ENCODE measurements around the gene SLC12A8. TPM values are rescaled to one million over a fixed set of nuclear protein-coding genes. Genes with fewer than 3 reads are reported as not detected.

The SLC12A8 gene
- total RNA-seq, 2 donors from 2014 or later: 20.7 to 33.7 TPM

DNA sequence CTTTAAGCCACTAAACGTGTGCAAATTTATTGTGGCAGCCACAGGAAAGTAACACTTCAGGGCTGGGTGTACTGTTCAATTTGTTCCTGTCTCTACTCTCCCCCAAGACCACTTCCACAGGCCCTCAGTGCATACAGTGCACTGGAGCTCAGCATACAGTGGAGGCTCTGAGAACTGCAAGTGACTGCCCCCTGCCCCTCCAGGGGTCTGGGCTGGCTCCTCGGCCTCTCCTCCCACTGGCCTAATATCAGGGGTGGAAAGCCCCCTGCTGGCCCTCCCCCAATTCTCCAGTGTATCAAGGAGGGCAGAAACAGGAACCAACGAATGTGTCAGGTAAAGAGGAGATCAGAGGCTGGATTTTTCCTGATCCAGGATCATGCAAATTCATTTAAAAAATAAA is 136.8 kb downstream of the SLC12A8 start:
- H3K36me3 ChIP-seq: no peaks in the 10 kb centered on the region
- H3K9me3 ChIP-seq: no peaks in the 10 kb centered on the region
- H3K4me3 ChIP-seq: no peak overlapping the region
- no peak for DNase-seq
- TF ChIP-seq, protein P1, sequence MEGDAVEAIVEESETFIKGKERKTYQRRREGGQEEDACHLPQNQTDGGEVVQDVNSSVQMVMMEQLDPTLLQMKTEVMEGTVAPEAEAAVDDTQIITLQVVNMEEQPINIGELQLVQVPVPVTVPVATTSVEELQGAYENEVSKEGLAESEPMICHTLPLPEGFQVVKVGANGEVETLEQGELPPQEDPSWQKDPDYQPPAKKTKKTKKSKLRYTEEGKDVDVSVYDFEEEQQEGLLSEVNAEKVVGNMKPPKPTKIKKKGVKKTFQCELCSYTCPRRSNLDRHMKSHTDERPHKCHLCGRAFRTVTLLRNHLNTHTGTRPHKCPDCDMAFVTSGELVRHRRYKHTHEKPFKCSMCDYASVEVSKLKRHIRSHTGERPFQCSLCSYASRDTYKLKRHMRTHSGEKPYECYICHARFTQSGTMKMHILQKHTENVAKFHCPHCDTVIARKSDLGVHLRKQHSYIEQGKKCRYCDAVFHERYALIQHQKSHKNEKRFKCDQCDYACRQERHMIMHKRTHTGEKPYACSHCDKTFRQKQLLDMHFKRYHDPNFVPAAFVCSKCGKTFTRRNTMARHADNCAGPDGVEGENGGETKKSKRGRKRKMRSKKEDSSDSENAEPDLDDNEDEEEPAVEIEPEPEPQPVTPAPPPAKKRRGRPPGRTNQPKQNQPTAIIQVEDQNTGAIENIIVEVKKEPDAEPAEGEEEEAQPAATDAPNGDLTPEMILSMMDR (IDR thresholded peaks at IDR 0.05): no peak
- no peaks in the 10 kb centered on the region for H3K4me1 ChIP-seq
- no peak overlapping the region for H3K9ac ChIP-seq (ENCODE audit: low read depth in 2 of 2, low read length in 2 of 2)
- H3K27me3 ChIP-seq: no peaks in the 10 kb centered on the region
- intact Hi-C loops (cut with DNase I): no loop called here
- no peak overlapping the region for H3K27ac ChIP-seq

DNA sequence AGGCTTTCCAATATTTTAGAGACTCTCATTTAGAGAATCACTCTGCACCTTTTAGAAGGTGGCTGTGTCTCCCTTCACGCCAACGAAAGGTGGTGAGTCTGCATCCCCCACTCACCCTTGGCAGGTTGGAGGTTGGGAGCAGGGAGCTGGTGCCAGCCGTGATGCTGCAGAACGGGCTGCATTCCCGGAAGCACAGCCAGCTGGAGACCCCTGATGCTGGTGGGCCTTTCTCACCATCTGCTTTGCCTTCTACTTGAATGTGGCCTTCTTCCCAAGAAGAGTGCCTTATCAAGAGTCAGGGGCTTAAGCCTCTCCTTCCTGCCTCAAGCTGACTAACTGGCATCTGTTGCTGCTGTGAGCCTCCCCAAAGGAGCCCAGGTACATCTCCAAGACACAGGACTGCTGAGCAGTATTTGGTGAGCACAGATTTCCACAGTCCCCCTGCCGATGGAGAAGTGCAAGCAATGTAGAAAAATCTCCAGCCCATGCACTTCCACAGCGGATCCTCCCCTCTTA is 139.1 kb downstream of the SLC12A8 start:
- no peak for DNase-seq
- H3K27ac ChIP-seq: no peak overlapping the region
- intact Hi-C loops (cut with DNase I): no loop called here
- no peaks in the 10 kb centered on the region for H3K9me3 ChIP-seq
- TF ChIP-seq, protein P1 (IDR thresholded peaks at IDR 0.05): no peak
- H3K27me3 ChIP-seq: no peaks in the 10 kb centered on the region
- no peaks in the 10 kb centered on the region for H3K4me1 ChIP-seq
- H3K36me3 ChIP-seq: no peaks in the 10 kb centered on the region
- H3K4me3 ChIP-seq: no peak overlapping the region
- H3K9ac ChIP-seq (ENCODE audit: low read depth in 2 of 2, low read length in 2 of 2): no peak overlapping the region

DNA sequence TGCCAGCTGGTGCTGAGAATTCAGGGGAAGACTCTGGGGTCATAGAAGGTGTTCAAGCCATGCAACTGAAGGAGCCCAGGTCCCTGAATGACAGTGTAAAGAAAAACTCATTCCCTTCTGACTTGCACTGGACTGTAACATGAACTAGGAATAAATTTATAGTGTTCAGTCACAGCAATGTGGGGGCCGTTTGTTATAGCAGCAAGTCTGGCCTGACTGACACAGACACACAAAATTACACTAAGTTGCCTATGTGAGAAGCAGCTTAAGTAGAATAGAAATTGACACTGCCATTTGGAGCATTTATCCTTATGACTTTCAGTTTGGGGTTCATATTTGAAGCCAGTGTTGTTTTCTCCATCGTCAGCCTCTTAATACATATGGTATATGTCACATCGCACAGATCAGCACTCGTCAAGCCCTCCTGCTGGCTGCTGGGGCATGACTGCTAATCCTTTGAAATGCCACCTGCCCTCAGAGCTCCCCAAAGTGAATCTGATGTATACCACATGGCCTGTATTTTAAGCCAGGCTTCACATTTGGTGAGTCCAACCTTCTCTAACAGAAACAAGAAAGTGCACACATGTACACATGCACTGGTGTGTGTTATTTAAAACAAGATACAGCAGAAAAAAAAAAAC is 139.7 kb downstream of the SLC12A8 start:
- no peaks in the 10 kb centered on the region for H3K4me1 ChIP-seq
- no peak overlapping the region for H3K4me3 ChIP-seq
- intact Hi-C loops (cut with DNase I): no loop called here
- H3K36me3 ChIP-seq: no peaks in the 10 kb centered on the region
- no peaks in the 10 kb centered on the region for H3K9me3 ChIP-seq
- H3K27ac ChIP-seq: no peak overlapping the region
- DNase-seq: no peak
- TF ChIP-seq, protein P1 (IDR thresholded peaks at IDR 0.05): no peak
- H3K27me3 ChIP-seq: no peaks in the 10 kb centered on the region
- no peak overlapping the region for H3K9ac ChIP-seq (ENCODE audit: low read depth in 2 of 2, low read length in 2 of 2)

DNA sequence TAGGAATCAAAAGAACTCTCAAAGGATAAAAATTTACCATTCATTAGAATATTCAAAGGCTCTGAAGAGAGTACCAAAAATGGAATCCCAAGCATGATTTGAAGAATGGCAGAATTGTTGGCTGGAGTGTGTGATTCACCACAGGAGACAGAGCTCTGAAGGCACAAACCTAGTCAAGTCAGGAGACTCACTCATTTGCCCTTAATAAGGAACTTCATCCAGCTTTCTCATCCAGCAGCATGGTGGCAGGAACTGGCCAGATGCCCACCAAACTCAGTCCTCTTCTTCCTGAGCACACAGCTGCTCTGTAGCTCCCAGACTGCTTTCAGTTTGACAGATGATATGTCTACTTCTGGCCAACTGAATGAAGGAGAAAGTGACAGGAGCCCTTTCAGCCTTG is 140.2 kb downstream of the SLC12A8 start:
- TF ChIP-seq, protein P1 (IDR thresholded peaks at IDR 0.05): no peak
- no peak overlapping the region for H3K9ac ChIP-seq (ENCODE audit: low read depth in 2 of 2, low read length in 2 of 2)
- no peaks in the 10 kb centered on the region for H3K9me3 ChIP-seq
- H3K4me3 ChIP-seq: no peak overlapping the region
- intact Hi-C loops (cut with DNase I): no loop called here
- no peaks in the 10 kb centered on the region for H3K36me3 ChIP-seq
- no peak for DNase-seq
- no peaks in the 10 kb centered on the region for H3K4me1 ChIP-seq
- H3K27ac ChIP-seq: no peak overlapping the region
- H3K27me3 ChIP-seq: no peaks in the 10 kb centered on the region

DNA sequence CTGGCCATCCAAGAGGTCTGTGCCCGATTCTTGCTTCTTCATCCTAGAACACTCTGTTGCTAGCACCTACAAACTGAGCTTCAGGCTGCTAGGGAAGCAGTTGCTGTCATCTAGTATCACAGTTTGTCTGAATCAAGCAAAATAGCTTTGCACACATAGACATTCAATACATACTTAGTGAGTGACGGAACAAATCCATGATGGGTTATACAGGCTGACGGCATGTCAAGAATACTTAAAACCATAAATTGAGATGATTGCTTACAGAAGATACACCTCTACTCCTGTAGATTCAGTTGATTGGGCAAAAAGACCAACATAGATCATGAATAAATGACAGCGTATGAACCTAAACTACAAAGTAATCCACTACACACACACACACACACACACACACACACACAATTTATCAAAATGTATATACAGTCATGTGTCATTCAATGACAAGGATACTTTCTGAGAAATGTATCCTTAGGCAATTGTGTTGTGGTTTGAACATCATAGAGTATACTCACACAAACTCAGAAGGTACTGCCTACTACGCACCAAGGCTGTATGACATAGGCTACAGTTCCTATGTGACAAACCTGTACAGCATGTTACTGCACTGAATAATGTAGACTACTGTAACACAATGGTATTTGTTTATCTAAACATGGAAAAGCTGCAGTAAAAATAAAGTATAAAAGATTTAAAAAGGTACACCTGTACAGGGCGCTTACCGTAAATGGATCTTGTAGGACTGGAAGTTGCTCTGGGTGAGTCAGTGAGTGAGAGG is 142.4 kb downstream of the SLC12A8 start:
- H3K4me1 ChIP-seq: no peaks in the 10 kb centered on the region
- no peak for DNase-seq
- no peak overlapping the region for H3K27ac ChIP-seq
- H3K27me3 ChIP-seq: no peaks in the 10 kb centered on the region
- no peaks in the 10 kb centered on the region for H3K36me3 ChIP-seq
- TF ChIP-seq, protein P1 (IDR thresholded peaks at IDR 0.05): no peak
- H3K9ac ChIP-seq (ENCODE audit: low read depth in 2 of 2, low read length in 2 of 2): no peak overlapping the region
- intact Hi-C loops (cut with DNase I): no loop called here
- no peak overlapping the region for H3K4me3 ChIP-seq
- no peaks in the 10 kb centered on the region for H3K9me3 ChIP-seq

All from colonic mucosa (tissue), 4 donors.